ENCODE measurements around the gene CST4. TPM values are rescaled to one million over a fixed set of nuclear protein-coding genes. Genes with fewer than 3 reads are reported as not detected.
A peak's percentile ranks its signal among the peaks of the same experiment; 100 is the strongest.

Gene CST4
- total RNA-seq, 1 donor from 2014 or later: not detected

DNA sequence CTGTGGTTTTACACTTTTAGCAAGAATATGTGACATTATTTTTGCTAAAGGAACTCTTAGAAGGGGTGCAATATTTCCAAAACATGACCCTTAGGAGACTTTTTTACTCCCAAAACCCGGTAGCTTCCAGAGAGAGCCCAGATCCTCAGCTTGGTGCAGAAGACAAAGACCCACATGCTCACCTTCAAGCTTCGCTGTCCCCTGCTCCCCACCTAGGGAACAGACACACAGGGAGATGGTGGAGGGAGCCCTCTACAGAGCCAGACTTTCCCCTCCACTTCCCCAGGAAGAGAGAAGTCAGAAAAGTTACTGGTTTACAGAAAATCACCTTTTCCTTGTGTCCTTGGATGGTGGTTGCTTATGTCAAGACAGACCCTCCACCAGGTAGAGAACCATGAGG, 5.0 kb downstream of the CST4 start:
- no peak overlapping the region for H3K27ac Mint-ChIP-seq (ENCODE audit: unreplicated experiment)
- H3K27me3 Mint-ChIP-seq (ENCODE audit: unreplicated experiment): peaks cover 27% of the 10 kb centered on the region
- H3K4me3 Mint-ChIP-seq (ENCODE audit: unreplicated experiment): no peak overlapping the region
- no peaks in the 10 kb centered on the region for H3K36me3 Mint-ChIP-seq (ENCODE audit: unreplicated experiment)
- no peaks in the 10 kb centered on the region for H3K4me1 Mint-ChIP-seq (ENCODE audit: unreplicated experiment)
- TF ChIP-seq, protein P1, sequence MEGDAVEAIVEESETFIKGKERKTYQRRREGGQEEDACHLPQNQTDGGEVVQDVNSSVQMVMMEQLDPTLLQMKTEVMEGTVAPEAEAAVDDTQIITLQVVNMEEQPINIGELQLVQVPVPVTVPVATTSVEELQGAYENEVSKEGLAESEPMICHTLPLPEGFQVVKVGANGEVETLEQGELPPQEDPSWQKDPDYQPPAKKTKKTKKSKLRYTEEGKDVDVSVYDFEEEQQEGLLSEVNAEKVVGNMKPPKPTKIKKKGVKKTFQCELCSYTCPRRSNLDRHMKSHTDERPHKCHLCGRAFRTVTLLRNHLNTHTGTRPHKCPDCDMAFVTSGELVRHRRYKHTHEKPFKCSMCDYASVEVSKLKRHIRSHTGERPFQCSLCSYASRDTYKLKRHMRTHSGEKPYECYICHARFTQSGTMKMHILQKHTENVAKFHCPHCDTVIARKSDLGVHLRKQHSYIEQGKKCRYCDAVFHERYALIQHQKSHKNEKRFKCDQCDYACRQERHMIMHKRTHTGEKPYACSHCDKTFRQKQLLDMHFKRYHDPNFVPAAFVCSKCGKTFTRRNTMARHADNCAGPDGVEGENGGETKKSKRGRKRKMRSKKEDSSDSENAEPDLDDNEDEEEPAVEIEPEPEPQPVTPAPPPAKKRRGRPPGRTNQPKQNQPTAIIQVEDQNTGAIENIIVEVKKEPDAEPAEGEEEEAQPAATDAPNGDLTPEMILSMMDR (IDR thresholded peaks at IDR 0.05): no peak
- H3K9me3 Mint-ChIP-seq (ENCODE audit: unreplicated experiment): no peaks in the 10 kb centered on the region
- DNase-seq (ENCODE audit: extremely low spot score, unreplicated experiment): peak; percentile 38

DNA sequence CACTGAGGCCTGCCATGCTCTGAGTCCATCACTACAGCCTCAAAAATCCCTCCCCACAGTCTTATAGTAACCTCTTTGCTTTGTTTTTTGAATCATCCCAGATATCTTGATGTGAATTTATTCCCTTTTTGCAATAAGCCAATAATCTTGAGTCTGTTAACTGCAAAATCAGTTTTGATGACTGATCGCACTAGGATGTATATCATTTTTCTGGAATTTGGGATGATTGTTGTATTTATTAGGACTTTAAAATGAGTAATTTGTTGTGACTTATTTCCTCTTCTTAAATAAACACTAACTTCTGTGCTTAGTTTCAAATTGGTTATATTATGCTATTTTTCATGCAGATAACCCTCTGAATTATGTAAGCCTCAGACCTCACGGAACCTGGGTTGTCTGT, 5.6 kb downstream of the CST4 start:
- H3K36me3 Mint-ChIP-seq (ENCODE audit: unreplicated experiment): no peaks in the 10 kb centered on the region
- TF ChIP-seq, protein P1 (IDR thresholded peaks at IDR 0.05): no peak
- H3K27ac Mint-ChIP-seq (ENCODE audit: unreplicated experiment): no peak overlapping the region
- no peak overlapping the region for H3K4me3 Mint-ChIP-seq (ENCODE audit: unreplicated experiment)
- no peak for DNase-seq (ENCODE audit: extremely low spot score, unreplicated experiment)
- no peaks in the 10 kb centered on the region for H3K4me1 Mint-ChIP-seq (ENCODE audit: unreplicated experiment)
- peaks cover 31% of the 10 kb centered on the region for H3K27me3 Mint-ChIP-seq (ENCODE audit: unreplicated experiment)
- H3K9me3 Mint-ChIP-seq (ENCODE audit: unreplicated experiment): no peaks in the 10 kb centered on the region

DNA sequence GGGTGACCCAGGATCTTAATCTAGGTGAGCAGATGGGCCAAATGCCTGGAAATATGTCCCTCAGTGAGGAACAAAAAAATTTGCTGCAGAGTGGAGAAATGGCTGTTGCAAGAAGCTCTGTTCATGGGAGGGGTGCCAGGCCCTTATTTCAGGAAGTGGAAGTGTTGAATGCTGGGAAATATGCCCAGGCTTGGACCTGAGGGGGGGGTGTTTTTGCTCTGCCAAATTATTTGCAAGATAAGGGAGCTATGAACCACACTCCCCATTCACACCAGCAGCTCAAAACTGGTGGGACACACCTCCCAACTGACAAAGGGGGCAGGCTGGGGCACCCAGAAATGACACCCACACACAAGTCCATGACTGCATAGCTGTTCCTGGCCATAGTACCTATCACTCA, 8.7 kb downstream of the CST4 start:
- Mint-ChIP-seq H3K4me3 (ENCODE audit: unreplicated experiment) (no peak overlapping the region), H3K27ac (ENCODE audit: unreplicated experiment) (no peak overlapping the region)

DNA sequence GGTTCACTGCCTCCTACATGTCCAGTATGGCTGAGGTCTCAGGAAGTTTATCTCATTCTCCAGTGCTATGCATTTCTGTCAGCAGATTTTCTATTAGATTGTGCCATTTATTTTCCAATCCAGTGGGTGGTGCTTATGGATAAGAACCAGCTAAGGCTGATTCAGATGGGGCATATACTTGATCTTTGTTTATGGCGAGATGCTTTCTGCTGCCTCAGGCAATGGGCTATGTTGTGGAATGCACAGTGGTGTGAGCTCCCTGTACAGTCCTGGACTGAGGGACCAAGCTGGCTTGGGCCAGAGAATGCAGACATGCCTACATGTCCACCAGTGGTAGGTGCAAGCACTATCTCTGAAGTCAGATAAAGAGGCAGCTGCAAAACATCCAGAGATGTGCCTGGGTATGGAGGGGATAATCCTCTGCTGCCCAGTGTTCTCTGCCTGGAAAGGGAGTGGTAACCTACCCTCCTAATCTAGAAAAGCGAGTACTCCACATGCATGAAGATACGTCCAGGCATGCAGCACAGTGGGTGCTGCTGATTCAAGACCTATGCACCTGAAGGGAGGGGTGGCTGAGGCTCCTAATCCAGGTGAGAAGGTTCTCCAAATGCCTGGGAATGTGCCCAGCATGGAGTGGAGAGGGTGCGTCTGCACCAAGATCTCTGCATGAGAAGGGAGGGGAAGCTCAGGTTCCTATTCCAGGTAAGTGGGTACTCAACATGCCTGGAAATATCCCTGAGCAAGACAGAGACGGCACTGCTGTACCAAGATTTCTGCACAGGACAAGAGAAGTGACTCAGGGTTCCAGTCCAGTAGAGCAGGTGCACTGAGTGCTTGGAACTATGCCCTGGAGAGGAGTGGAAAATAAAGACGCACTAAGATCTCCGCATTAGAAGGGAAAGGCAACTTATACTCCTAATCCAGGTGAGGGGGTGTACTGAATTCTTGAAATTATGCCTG, 9.4 kb downstream of the CST4 start:
- peaks cover 60% of the 10 kb centered on the region for H3K27me3 Mint-ChIP-seq (ENCODE audit: unreplicated experiment)
- H3K27ac Mint-ChIP-seq (ENCODE audit: unreplicated experiment): no peak overlapping the region
- no peaks in the 10 kb centered on the region for H3K4me1 Mint-ChIP-seq (ENCODE audit: unreplicated experiment)
- H3K4me3 Mint-ChIP-seq (ENCODE audit: unreplicated experiment): no peak overlapping the region
- DNase-seq (ENCODE audit: extremely low spot score, unreplicated experiment): peak; percentile 54
- H3K9me3 Mint-ChIP-seq (ENCODE audit: unreplicated experiment): no peaks in the 10 kb centered on the region
- no peaks in the 10 kb centered on the region for H3K36me3 Mint-ChIP-seq (ENCODE audit: unreplicated experiment)
- TF ChIP-seq, protein P1 (IDR thresholded peaks at IDR 0.05): no peak

More for the DNA sequence above, 8.7 kb downstream of the CST4 start:
- H3K27me3 Mint-ChIP-seq (ENCODE audit: unreplicated experiment): peaks cover 60% of the 10 kb centered on the region
- H3K36me3 Mint-ChIP-seq (ENCODE audit: unreplicated experiment): no peaks in the 10 kb centered on the region
- no peaks in the 10 kb centered on the region for H3K4me1 Mint-ChIP-seq (ENCODE audit: unreplicated experiment)
- H3K9me3 Mint-ChIP-seq (ENCODE audit: unreplicated experiment): no peaks in the 10 kb centered on the region
- peak; percentile 57 for DNase-seq (ENCODE audit: extremely low spot score, unreplicated experiment)
- TF ChIP-seq, protein P1 (IDR thresholded peaks at IDR 0.05): no peak

DNA sequence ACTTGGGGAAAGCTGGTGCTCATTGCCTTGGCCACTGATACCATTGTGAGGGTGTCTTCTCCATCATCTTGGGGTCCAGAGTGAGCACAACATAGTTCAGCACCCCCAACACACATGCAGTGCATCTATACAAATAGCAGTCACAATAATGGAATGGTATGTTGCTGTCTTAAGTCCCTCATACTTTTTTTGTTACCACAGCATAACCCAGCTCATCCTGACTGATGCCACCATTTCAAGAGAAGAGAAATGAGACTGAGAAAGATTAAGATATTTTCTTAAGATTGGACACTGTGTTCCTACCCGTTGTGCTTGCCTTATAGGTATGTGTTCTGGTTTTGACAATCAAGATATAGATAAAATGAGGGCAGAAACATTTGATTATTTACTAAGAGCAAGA, 15.6 kb downstream of the CST4 start:
- Mint-ChIP-seq H3K36me3 (ENCODE audit: unreplicated experiment) (no peaks in the 10 kb centered on the region), H3K27me3 (ENCODE audit: unreplicated experiment) (peaks cover 41% of the 10 kb centered on the region), H3K4me3 (ENCODE audit: unreplicated experiment) (no peak overlapping the region)

More for the DNA sequence above, 15.6 kb downstream of the CST4 start:
- TF ChIP-seq, protein P1 (IDR thresholded peaks at IDR 0.05): no peak
- Mint-ChIP-seq H3K9me3 (ENCODE audit: unreplicated experiment) (no peaks in the 10 kb centered on the region), H3K27ac (ENCODE audit: unreplicated experiment) (no peak overlapping the region), H3K4me1 (ENCODE audit: unreplicated experiment) (no peaks in the 10 kb centered on the region)
- DNase-seq (ENCODE audit: extremely low spot score, unreplicated experiment): no peak
